ENCODE measurements around the gene EML4.

Gene EML4

GRCh38 chr2:42298132-42298531, 129.0 kb downstream of the EML4 start:
- whole genome bisulfite sequencing (ENCODE audit: insufficient coverage): no CpG with 5 or more reads among the region's 1 CpG
- no peak for DNase-seq
- Histone ChIP-seq H3K27ac (ENCODE audit: insufficient read depth in 1 of 2, low read depth in 1 of 2, low read length in 2 of 2, poor library complexity in 1 of 2, severe bottlenecking in 2 of 2) (no peak overlapping the region), H3K4me3 (ENCODE audit: control insufficient read depth in 1 of 7, extremely low read depth in 1 of 7, insufficient read depth in 4 of 7, low read depth in 2 of 7, low read length in 6 of 7) (no peak overlapping the region), H3K9me3 (ENCODE audit: control extremely low read depth in 1 of 5, control insufficient read depth in 4 of 5, insufficient read depth in 2 of 5, low read depth in 1 of 5, low read length in 4 of 5) (no peaks in the 10 kb centered on the region), H3K27me3 (replicated peaks in 2 of 5; ENCODE audit: control insufficient read depth in 4 of 5, insufficient read depth in 5 of 5, low read length in 4 of 5) (no peaks in the 10 kb centered on the region), H3K4me1 (ENCODE audit: control extremely low read depth in 1 of 4, control insufficient read depth in 4 of 4, insufficient read depth in 4 of 4, low read length in 3 of 4) (peaks cover 0 to 14% (median 3%) of the 10 kb centered on the region in 4 experiments), H3K36me3 (ENCODE audit: control insufficient read depth in 4 of 4, insufficient read depth in 4 of 4, low read length in 3 of 4) (peaks cover 6 to 26% (median 15%) of the 10 kb centered on the region in 4 experiments)
- ChIA-PET POLR2A (no interaction called here), CTCF (no interaction called here)

GRCh38 chr2:42298996-42299754, 130.0 kb downstream of the EML4 start:
- no peak overlapping the region for H3K27ac ChIP-seq (ENCODE audit: insufficient read depth in 1 of 2, low read depth in 1 of 2, low read length in 2 of 2, poor library complexity in 1 of 2, severe bottlenecking in 2 of 2)
- H3K36me3 ChIP-seq (ENCODE audit: control insufficient read depth in 4 of 4, insufficient read depth in 4 of 4, low read length in 3 of 4): peaks cover 10 to 33% (median 18%) of the 10 kb centered on the region in 4 experiments
- no peaks in the 10 kb centered on the region for H3K9me3 ChIP-seq (ENCODE audit: control extremely low read depth in 1 of 5, control insufficient read depth in 4 of 5, insufficient read depth in 2 of 5, low read depth in 1 of 5, low read length in 4 of 5)
- CTCF ChIA-PET: no interaction called here
- peaks cover 0 to 14% (median 3%) of the 10 kb centered on the region in 4 experiments for H3K4me1 ChIP-seq (ENCODE audit: control extremely low read depth in 1 of 4, control insufficient read depth in 4 of 4, insufficient read depth in 4 of 4, low read length in 3 of 4)
- WGBS (ENCODE audit: insufficient coverage): 100% methylated on average over 1 of the region's 3 CpGs
- POLR2A ChIA-PET: no interaction called here
- no peak for DNase-seq
- no peak overlapping the region for H3K4me3 ChIP-seq (ENCODE audit: control insufficient read depth in 1 of 7, extremely low read depth in 1 of 7, insufficient read depth in 4 of 7, low read depth in 2 of 7, low read length in 6 of 7)
- H3K27me3 ChIP-seq (replicated peaks in 2 of 5; ENCODE audit: control insufficient read depth in 4 of 5, insufficient read depth in 5 of 5, low read length in 4 of 5): no peaks in the 10 kb centered on the region

- no peak overlapping the region for H3K27ac ChIP-seq (ENCODE audit: insufficient read depth in 1 of 2, low read depth in 1 of 2, low read length in 2 of 2, poor library complexity in 1 of 2, severe bottlenecking in 2 of 2)
- ChIA-PET POLR2A (interaction anchor here (0.5 kb wide), 1 partner anchor 19 kb away, joined by 3 read pairs; no protein-coding TSS in a partner anchor), CTCF (no interaction called here)
- H3K4me3 ChIP-seq (ENCODE audit: control insufficient read depth in 1 of 7, extremely low read depth in 1 of 7, insufficient read depth in 4 of 7, low read depth in 2 of 7, low read length in 6 of 7): no peak overlapping the region
- WGBS (ENCODE audit: insufficient coverage): 94% methylated on average over 2 of the region's 2 CpGs
- no peak for DNase-seq
- H3K9me3 ChIP-seq (ENCODE audit: control extremely low read depth in 1 of 5, control insufficient read depth in 4 of 5, insufficient read depth in 2 of 5, low read depth in 1 of 5, low read length in 4 of 5): no peaks in the 10 kb centered on the region
- peaks cover 10 to 30% (median 20%) of the 10 kb centered on the region in 4 experiments for H3K36me3 ChIP-seq (ENCODE audit: control insufficient read depth in 4 of 4, insufficient read depth in 4 of 4, low read length in 3 of 4)
- no peaks in the 10 kb centered on the region for H3K27me3 ChIP-seq (replicated peaks in 2 of 5; ENCODE audit: control insufficient read depth in 4 of 5, insufficient read depth in 5 of 5, low read length in 4 of 5)
- H3K4me1 ChIP-seq (ENCODE audit: control extremely low read depth in 1 of 4, control insufficient read depth in 4 of 4, insufficient read depth in 4 of 4, low read length in 3 of 4): peaks cover 0 to 14% (median 3%) of the 10 kb centered on the region in 4 experiments
These were observed 131.4 kb downstream of the EML4 start for GRCh38 chr2:42300527-42300926.

- Histone ChIP-seq H3K4me1 (ENCODE audit: control extremely low read depth in 1 of 4, control insufficient read depth in 4 of 4, insufficient read depth in 4 of 4, low read length in 3 of 4) (peaks cover 0 to 3% (median 0%) of the 10 kb centered on the region in 4 experiments), H3K27me3 (replicated peaks in 2 of 5; ENCODE audit: control insufficient read depth in 4 of 5, insufficient read depth in 5 of 5, low read length in 4 of 5) (no peaks in the 10 kb centered on the region), H3K4me3 (ENCODE audit: control insufficient read depth in 1 of 7, extremely low read depth in 1 of 7, insufficient read depth in 4 of 7, low read depth in 2 of 7, low read length in 6 of 7) (no peak overlapping the region), H3K9me3 (ENCODE audit: control extremely low read depth in 1 of 5, control insufficient read depth in 4 of 5, insufficient read depth in 2 of 5, low read depth in 1 of 5, low read length in 4 of 5) (no peaks in the 10 kb centered on the region), H3K27ac (ENCODE audit: insufficient read depth in 1 of 2, low read depth in 1 of 2, low read length in 2 of 2, poor library complexity in 1 of 2, severe bottlenecking in 2 of 2) (no peak overlapping the region), H3K36me3 (ENCODE audit: control insufficient read depth in 4 of 4, insufficient read depth in 4 of 4, low read length in 3 of 4) (peaks cover 8 to 26% (median 12%) of the 10 kb centered on the region in 4 experiments)
- POLR2A ChIA-PET: no interaction called here
- WGBS (ENCODE audit: insufficient coverage): 95% methylated on average over 3 of the region's 3 CpGs
- no peak for DNase-seq
- CTCF ChIA-PET: no interaction called here
These were observed 134.1 kb downstream of the EML4 start for GRCh38 chr2:42303252-42303651.

- no peak for DNase-seq
- WGBS (ENCODE audit: insufficient coverage): 100% methylated on average over 1 of the region's 2 CpGs
- POLR2A ChIA-PET: no interaction called here
- CTCF ChIA-PET: no interaction called here
- H3K27me3 ChIP-seq (replicated peaks in 2 of 5; ENCODE audit: control insufficient read depth in 4 of 5, insufficient read depth in 5 of 5, low read length in 4 of 5): no peaks in the 10 kb centered on the region
- peaks cover 0 to 3% (median 0%) of the 10 kb centered on the region in 4 experiments for H3K4me1 ChIP-seq (ENCODE audit: control extremely low read depth in 1 of 4, control insufficient read depth in 4 of 4, insufficient read depth in 4 of 4, low read length in 3 of 4)
- H3K9me3 ChIP-seq (ENCODE audit: control extremely low read depth in 1 of 5, control insufficient read depth in 4 of 5, insufficient read depth in 2 of 5, low read depth in 1 of 5, low read length in 4 of 5): no peaks in the 10 kb centered on the region
- H3K4me3 ChIP-seq (ENCODE audit: control insufficient read depth in 1 of 7, extremely low read depth in 1 of 7, insufficient read depth in 4 of 7, low read depth in 2 of 7, low read length in 6 of 7): no peak overlapping the region
- peaks cover 8 to 26% (median 12%) of the 10 kb centered on the region in 4 experiments for H3K36me3 ChIP-seq (ENCODE audit: control insufficient read depth in 4 of 4, insufficient read depth in 4 of 4, low read length in 3 of 4)
- no peak overlapping the region for H3K27ac ChIP-seq (ENCODE audit: insufficient read depth in 1 of 2, low read depth in 1 of 2, low read length in 2 of 2, poor library complexity in 1 of 2, severe bottlenecking in 2 of 2)
These were observed 135.0 kb downstream of the EML4 start for GRCh38 chr2:42304059-42304713.

GRCh38 chr2:42307180-42307579, 138.0 kb downstream of the EML4 start:
- peaks cover 4 to 20% (median 8%) of the 10 kb centered on the region in 4 experiments for H3K36me3 ChIP-seq (ENCODE audit: control insufficient read depth in 4 of 4, insufficient read depth in 4 of 4, low read length in 3 of 4)
- no peak for DNase-seq
- POLR2A ChIA-PET: no interaction called here
- CTCF ChIA-PET: no interaction called here
- H3K9me3 ChIP-seq (ENCODE audit: control extremely low read depth in 1 of 5, control insufficient read depth in 4 of 5, insufficient read depth in 2 of 5, low read depth in 1 of 5, low read length in 4 of 5): no peaks in the 10 kb centered on the region
- no peak overlapping the region for H3K4me3 ChIP-seq (ENCODE audit: control insufficient read depth in 1 of 7, extremely low read depth in 1 of 7, insufficient read depth in 4 of 7, low read depth in 2 of 7, low read length in 6 of 7)
- H3K27me3 ChIP-seq (replicated peaks in 2 of 5; ENCODE audit: control insufficient read depth in 4 of 5, insufficient read depth in 5 of 5, low read length in 4 of 5): no peaks in the 10 kb centered on the region
- peaks cover 0 to 3% (median 0%) of the 10 kb centered on the region in 4 experiments for H3K4me1 ChIP-seq (ENCODE audit: control extremely low read depth in 1 of 4, control insufficient read depth in 4 of 4, insufficient read depth in 4 of 4, low read length in 3 of 4)
- no peak overlapping the region for H3K27ac ChIP-seq (ENCODE audit: insufficient read depth in 1 of 2, low read depth in 1 of 2, low read length in 2 of 2, poor library complexity in 1 of 2, severe bottlenecking in 2 of 2)

- ChIA-PET CTCF (no interaction called here), POLR2A (no interaction called here)
- Histone ChIP-seq H3K4me3 (ENCODE audit: control insufficient read depth in 1 of 7, extremely low read depth in 1 of 7, insufficient read depth in 4 of 7, low read depth in 2 of 7, low read length in 6 of 7) (no peak overlapping the region), H3K27ac (ENCODE audit: insufficient read depth in 1 of 2, low read depth in 1 of 2, low read length in 2 of 2, poor library complexity in 1 of 2, severe bottlenecking in 2 of 2) (no peak overlapping the region), H3K9me3 (ENCODE audit: control extremely low read depth in 1 of 5, control insufficient read depth in 4 of 5, insufficient read depth in 2 of 5, low read depth in 1 of 5, low read length in 4 of 5) (no peaks in the 10 kb centered on the region), H3K36me3 (ENCODE audit: control insufficient read depth in 4 of 4, insufficient read depth in 4 of 4, low read length in 3 of 4) (peaks cover 0 to 8% (median 1%) of the 10 kb centered on the region in 4 experiments), H3K27me3 (replicated peaks in 2 of 5; ENCODE audit: control insufficient read depth in 4 of 5, insufficient read depth in 5 of 5, low read length in 4 of 5) (no peaks in the 10 kb centered on the region), H3K4me1 (ENCODE audit: control extremely low read depth in 1 of 4, control insufficient read depth in 4 of 4, insufficient read depth in 4 of 4, low read length in 3 of 4) (peaks cover 0 to 3% (median 0%) of the 10 kb centered on the region in 4 experiments)
- no peak for DNase-seq
- WGBS (ENCODE audit: insufficient coverage): no CpG with 5 or more reads among the region's 2 CpGs
These were observed 140.2 kb downstream of the EML4 start for GRCh38 chr2:42309366-42309765.
